KMS-11 (cell line): ENCODE results near the gene EPHB1.

Experiments
- H2AFZ ChIP-seq: fragments of 200-600 bp; sonication (generic); 2 replicates; pipeline ENCODE4 v1.6.1; 2016; ENCODE audit warnings: antibody characterized with exemption, mixed run types, low read depth
- H3K27ac ChIP-seq: fragments of 200-600 bp; sonication (generic); 2 replicates; pipeline ENCODE4 v1.6.1; 2016; ENCODE audit warnings: mild to moderate bottlenecking, mixed run types
- H3K27me3 ChIP-seq: fragments of 200-600 bp; sonication (generic); 2 replicates; pipeline ENCODE4 v1.6.1; 2017; ENCODE audit warnings: mild to moderate bottlenecking, low read depth, mixed run types, moderate library complexity; ENCODE audit not compliant: insufficient read depth
- H3K36me3 ChIP-seq: fragments of 200-600 bp; sonication (generic); 2 replicates; pipeline ENCODE4 v1.6.1; 2017; ENCODE audit warnings: mild to moderate bottlenecking, mixed run types; ENCODE audit not compliant: insufficient read depth
- H3K4me1 ChIP-seq: fragments of 200-600 bp; sonication (generic); 2 replicates; pipeline ENCODE4 v1.6.1; 2016; ENCODE audit warnings: mild to moderate bottlenecking, low read depth, mixed run types; ENCODE audit not compliant: poor library complexity, severe bottlenecking
- H3K4me2 ChIP-seq: fragments of 200-600 bp; sonication (generic); 2 replicates; pipeline ENCODE4 v1.7.0; 2016; ENCODE audit warnings: mild to moderate bottlenecking, mixed run types
- H3K4me3 ChIP-seq: fragments of 200-600 bp; sonication (generic); IDR thresholded peaks from 2 replicates; pipeline ENCODE4 v1.6.1; 2017; ENCODE audit warnings: low read depth, low read length, mixed read lengths; ENCODE audit not compliant: insufficient read depth
- H3K79me2 ChIP-seq: fragments of 200-600 bp; sonication (generic); 2 replicates; pipeline ENCODE4 v1.6.1; 2016; ENCODE audit warnings: low read depth, mixed run types; ENCODE audit not compliant: insufficient read depth
- H3K9ac ChIP-seq: fragments of 200-600 bp; sonication (generic); 2 replicates; pipeline ENCODE4 v1.6.1; 2016; ENCODE audit warnings: mild to moderate bottlenecking, mixed run types
- H4K20me1 ChIP-seq: fragments of 200-600 bp; sonication (generic); 2 replicates; pipeline ENCODE4 v1.6.1; 2016; ENCODE audit warnings: mild to moderate bottlenecking, mixed run types; ENCODE audit not compliant: insufficient read depth
- CTCF ChIP-seq: fragments of 200-600 bp; sonication (generic); conservative IDR thresholded peaks from 2 replicates; pipeline ENCODE4 v1.6.1; 2017; ENCODE audit warnings: low read depth, mild to moderate bottlenecking, antibody characterized with exemption, low read length, moderate library complexity, mixed read lengths

EPHB1 gene

DNA sequence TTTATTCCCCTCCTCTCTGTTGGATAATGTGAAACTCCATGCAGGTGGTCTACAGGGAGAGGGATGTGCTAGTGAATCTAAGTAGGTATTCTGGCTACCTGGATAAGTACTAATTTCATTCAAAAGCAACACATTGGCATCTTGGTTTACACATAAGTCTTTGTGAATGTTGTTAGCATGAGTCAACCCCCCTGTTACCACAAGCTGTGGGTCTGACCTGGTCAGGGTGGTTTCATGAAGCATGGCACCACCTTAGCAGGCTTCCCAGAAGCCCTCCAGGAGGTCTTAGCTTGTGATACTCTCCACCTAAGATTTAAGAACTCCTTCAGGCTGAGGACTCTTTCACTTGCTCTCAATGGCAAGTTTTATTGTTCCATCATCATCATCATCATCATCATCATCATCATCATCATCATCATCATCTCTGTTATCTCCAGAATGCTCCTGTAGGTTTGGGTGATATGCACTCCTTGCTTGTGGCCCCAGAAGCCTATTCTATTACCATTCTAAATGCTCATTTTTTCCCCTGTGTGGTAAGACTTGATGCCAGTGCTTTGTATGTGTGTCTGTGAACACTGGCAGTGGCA, 62.8 kb downstream of the EPHB1 start:
- peaks cover 11% of the 10 kb centered on the region for H3K4me1 ChIP-seq
- TF ChIP-seq CTCF: no peak
- no peaks in the 10 kb centered on the region for H3K79me2 ChIP-seq

DNA sequence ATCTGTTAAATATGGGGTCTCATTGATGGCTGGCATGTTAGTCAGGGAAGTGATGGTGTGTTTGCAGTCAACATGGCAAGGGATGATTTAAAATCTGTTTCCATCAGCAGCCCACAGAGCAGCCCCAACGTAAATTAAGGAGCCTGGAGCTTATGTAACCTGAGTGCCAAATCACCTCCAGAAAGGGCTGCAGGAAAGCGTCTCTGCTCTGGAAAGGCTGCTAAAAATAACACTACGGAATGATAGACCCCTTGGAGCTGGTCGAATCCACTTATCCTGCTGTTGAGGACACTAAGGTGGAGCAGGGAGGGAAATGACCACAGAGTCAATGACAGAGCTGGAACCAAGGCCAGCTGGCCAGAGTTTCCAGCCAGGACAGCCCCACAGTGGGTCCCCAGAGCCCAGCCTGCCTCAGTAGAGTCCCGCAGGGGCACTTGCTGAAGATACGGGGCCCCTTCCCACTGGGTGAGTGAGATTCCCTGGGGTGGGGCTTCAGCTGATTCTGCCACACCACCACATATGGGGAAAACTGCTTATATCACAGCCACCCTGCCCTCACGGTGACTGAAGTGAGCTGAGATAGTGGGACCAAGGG, 63.5 kb downstream of the EPHB1 start:
- H3K4me1 ChIP-seq: peaks cover 4% of the 10 kb centered on the region

More for the DNA sequence above, 62.8 kb downstream of the EPHB1 start:
- Histone ChIP-seq H3K27me3 (no peaks in the 10 kb centered on the region), H3K4me2 (no peak overlapping the region), H4K20me1 (no peaks in the 10 kb centered on the region), H2AFZ (no peak overlapping the region), H3K36me3 (no peaks in the 10 kb centered on the region), H3K27ac (no peak overlapping the region), H3K9ac (no peak overlapping the region), H3K4me3 (no peak overlapping the region)

DNA sequence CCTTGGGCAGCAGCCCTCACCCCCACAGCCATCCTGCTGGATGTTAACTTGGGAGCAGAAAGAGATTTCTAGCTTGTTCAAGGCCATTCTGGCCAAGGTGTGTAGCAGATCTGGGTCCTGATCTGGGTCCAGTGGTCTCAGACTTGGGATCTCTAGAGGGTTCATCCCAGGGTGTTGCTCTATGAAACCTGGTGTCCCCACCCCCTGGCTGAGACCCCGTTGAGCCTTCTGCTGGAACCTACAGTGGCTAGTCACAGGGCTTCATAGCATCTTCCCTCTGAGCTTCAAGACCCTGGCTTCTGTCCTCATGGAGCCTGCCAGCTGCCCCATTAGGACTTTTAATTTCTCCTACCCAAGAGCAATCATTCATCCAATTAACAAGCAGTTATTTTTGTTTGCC, 64.3 kb downstream of the EPHB1 start:
- Histone ChIP-seq H3K4me2 (no peak overlapping the region), H3K4me3 (no peak overlapping the region), H4K20me1 (no peaks in the 10 kb centered on the region), H3K36me3 (no peaks in the 10 kb centered on the region), H3K9ac (no peak overlapping the region), H3K4me1 (no peaks in the 10 kb centered on the region), H3K79me2 (no peaks in the 10 kb centered on the region), H3K27me3 (no peaks in the 10 kb centered on the region), H2AFZ (no peak overlapping the region), H3K27ac (no peak overlapping the region)
- TF ChIP-seq CTCF: no peak

More for the DNA sequence above, 63.5 kb downstream of the EPHB1 start:
- Histone ChIP-seq H4K20me1 (no peaks in the 10 kb centered on the region), H3K27me3 (no peaks in the 10 kb centered on the region), H3K4me3 (no peak overlapping the region), H3K27ac (no peak overlapping the region), H3K36me3 (no peaks in the 10 kb centered on the region), H2AFZ (no peak overlapping the region), H3K4me2 (no peak overlapping the region), H3K79me2 (no peaks in the 10 kb centered on the region), H3K9ac (no peak overlapping the region)
- TF ChIP-seq CTCF: no peak

DNA sequence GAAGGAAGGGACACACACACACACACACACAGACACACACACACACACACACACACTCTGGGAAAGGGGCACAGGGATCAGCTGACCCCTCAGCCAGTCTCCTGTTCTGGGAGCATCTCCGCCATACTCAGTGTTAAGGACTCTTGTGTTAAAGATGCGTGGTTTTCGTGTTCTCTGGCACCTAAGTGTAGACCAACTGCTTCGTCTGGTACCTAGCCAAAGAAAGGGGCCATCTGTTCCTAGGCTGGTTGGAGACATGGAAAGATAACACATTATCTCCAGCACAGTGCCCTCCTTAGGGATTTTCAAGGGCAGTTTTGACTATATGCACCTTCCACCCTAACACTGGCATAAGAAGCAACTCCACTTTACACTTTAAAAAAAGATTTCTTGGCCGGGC, 65.1 kb downstream of the EPHB1 start:
- Histone ChIP-seq H3K4me2 (no peak overlapping the region), H3K9ac (no peak overlapping the region), H4K20me1 (no peaks in the 10 kb centered on the region), H3K79me2 (no peaks in the 10 kb centered on the region), H3K4me3 (no peak overlapping the region), H3K27ac (no peak overlapping the region), H2AFZ (no peak overlapping the region), H3K27me3 (no peaks in the 10 kb centered on the region), H3K4me1 (no peaks in the 10 kb centered on the region), H3K36me3 (no peaks in the 10 kb centered on the region)
- no peak for TF ChIP-seq CTCF
